ENCODE data around the gene PPM1E. TPM values are rescaled to one million over a fixed set of nuclear protein-coding genes. Genes with fewer than 3 reads are reported as not detected.
"Not testable (repeated sequence)": the region's sequence is repeated elsewhere in the genome, so short reads cannot be mapped to it uniquely, and the experiment has no call there.

Gene PPM1E
- total and polyA plus RNA-seq, 11 donors, result 0.20 to 4.0 (median 0.50) TPM

DNA sequence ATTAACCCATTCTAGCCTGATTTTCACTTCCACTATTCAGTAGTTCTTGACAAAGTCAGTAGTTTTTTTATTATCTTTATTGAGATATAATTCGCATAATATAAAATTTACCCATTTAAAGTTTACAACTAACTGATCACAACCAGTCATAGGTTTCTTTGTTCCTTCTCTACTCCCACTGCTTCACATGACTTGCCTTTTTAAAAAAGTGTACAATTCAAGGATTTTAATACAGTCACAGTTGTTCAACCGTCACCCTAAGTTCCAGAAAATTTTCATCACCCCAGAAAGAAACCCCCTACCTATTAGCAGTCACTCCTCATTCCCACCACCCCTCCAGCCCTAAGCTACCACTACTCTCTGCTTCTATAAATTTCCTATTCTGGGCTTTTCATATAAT is 188.5 kb downstream of the PPM1E start:
- no peak overlapping the region for H3K27ac ChIP-seq
- no peak overlapping the region for H3K4me3 ChIP-seq
- no peaks in the 10 kb centered on the region for H3K36me3 ChIP-seq
- TF ChIP-seq POLR2A (IDR thresholded peaks at IDR 0.05), result no peak
- TF ChIP-seq, protein P1, sequence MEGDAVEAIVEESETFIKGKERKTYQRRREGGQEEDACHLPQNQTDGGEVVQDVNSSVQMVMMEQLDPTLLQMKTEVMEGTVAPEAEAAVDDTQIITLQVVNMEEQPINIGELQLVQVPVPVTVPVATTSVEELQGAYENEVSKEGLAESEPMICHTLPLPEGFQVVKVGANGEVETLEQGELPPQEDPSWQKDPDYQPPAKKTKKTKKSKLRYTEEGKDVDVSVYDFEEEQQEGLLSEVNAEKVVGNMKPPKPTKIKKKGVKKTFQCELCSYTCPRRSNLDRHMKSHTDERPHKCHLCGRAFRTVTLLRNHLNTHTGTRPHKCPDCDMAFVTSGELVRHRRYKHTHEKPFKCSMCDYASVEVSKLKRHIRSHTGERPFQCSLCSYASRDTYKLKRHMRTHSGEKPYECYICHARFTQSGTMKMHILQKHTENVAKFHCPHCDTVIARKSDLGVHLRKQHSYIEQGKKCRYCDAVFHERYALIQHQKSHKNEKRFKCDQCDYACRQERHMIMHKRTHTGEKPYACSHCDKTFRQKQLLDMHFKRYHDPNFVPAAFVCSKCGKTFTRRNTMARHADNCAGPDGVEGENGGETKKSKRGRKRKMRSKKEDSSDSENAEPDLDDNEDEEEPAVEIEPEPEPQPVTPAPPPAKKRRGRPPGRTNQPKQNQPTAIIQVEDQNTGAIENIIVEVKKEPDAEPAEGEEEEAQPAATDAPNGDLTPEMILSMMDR (IDR thresholded peaks at IDR 0.05), result no peak
- ATAC-seq, result no peak
- DNase-seq, result no peak
- 80 to 89% (median 85%) methylated on average over 2 of the region's 2 CpGs for WGBS, 4 donors
- intact Hi-C loops (cut with DNase I), result no loop called here
- peaks cover 0 to 8% (median under 1%) of the 10 kb centered on the region in 12 donors for H3K9me3 ChIP-seq
- no peaks in the 10 kb centered on the region for H3K27me3 ChIP-seq
- H3K4me1 ChIP-seq, result no peaks in the 10 kb centered on the region

DNA sequence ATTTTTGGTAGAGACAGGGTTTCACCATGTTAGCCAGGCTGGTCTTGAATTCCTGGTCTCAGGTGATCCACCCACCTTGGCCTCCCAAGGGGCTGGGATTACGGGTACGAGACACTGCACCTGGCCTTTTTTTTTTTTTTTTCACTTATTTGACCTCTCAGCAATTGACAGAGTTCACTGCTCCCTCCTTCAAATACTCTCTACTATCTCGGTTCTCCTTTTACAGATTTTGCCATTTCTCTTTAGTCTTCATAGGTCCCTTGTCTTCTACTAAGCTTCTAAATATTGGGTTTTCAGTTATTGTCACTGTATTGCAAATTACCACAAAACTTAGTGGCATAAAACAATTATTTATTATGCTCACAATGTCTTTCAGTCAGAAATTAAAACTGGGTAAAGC is 191.8 kb downstream of the PPM1E start:
- Histone ChIP-seq H3K4me1 (no peaks in the 10 kb centered on the region), H3K4me3 (no peak overlapping the region), H3K9me3 (peaks cover 0 to 37% (median 20%) of the 10 kb centered on the region in 12 donors), H3K27ac (no peak overlapping the region), H3K36me3 (no peaks in the 10 kb centered on the region), H3K27me3 (no peaks in the 10 kb centered on the region)
- WGBS, 4 donors, result 86 to 90% (median 86%) methylated on average over 3 of the region's 3 CpGs
- DNase-seq, result no peak
- TF ChIP-seq, protein P1 (IDR thresholded peaks at IDR 0.05), result no peak
- TF ChIP-seq POLR2A (IDR thresholded peaks at IDR 0.05), result no peak
- no peak for ATAC-seq
- intact Hi-C loops (cut with DNase I), result no loop called here

DNA sequence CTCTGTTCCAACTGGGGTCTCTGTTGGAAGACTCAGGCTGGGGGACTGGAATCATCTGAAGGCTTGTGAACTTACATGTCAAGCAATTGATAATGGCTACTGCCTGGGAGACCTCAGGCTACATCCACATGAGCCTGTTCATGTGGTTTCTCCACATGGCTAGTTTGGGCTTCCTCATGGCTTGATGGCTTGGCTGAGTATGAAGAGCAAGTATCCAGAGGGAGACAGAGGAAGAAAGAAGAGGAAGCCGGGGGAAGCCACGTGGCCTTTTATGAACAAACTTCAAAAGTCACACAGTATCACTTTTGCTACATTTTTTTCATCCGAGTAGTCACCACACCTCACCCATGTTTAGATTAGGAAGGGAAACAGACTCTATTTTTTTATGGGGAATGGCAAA is 192.2 kb downstream of the PPM1E start:
- intact Hi-C loops (cut with DNase I), result no loop called here
- TF ChIP-seq, protein P1 (IDR thresholded peaks at IDR 0.05), result no peak
- TF ChIP-seq POLR2A (IDR thresholded peaks at IDR 0.05), result no peak
- Histone ChIP-seq H3K27ac (no peak overlapping the region), H3K27me3 (no peaks in the 10 kb centered on the region), H3K36me3 (no peaks in the 10 kb centered on the region), H3K9me3 (peaks cover 0 to 37% (median 20%) of the 10 kb centered on the region in 12 donors), H3K4me1 (no peaks in the 10 kb centered on the region), H3K4me3 (no peak overlapping the region)
- no peak for DNase-seq
- no peak for ATAC-seq
- WGBS, 4 donors, result 68 to 72% (median 70%) methylated on average over 3 of the region's 3 CpGs

DNA sequence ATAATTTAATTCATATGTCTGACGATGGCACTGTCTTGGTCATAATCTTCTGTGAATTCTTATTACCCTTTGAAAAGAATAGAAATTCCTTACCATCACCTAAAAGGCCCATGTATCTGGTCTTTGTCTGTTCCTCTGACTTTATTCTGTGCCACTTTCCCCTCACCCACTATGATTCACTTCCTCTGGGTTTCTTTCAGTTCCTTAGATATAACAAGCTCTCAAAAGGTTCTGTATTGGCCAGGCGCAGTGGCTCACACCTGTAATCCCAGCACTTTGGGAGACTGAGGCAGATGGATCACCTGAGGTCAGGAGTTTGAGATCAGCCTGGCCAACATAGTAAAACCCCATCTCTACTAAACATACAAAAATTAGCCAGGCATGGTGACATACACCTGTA is 198.7 kb downstream of the PPM1E start:
- H3K27ac ChIP-seq; ATAC-seq; DNase-seq; intact Hi-C loops (cut with DNase I); H3K36me3 ChIP-seq; H3K27me3 ChIP-seq; H3K4me1 ChIP-seq; H3K4me3 ChIP-seq: not testable (repeated sequence)
- H3K9me3 ChIP-seq, result peaks cover 0 to 28% (median 16%) of the 10 kb centered on the region in 12 donors
- whole genome bisulfite sequencing, 4 donors, result 81 to 88% (median 85%) methylated on average over 2 of the region's 2 CpGs

DNA sequence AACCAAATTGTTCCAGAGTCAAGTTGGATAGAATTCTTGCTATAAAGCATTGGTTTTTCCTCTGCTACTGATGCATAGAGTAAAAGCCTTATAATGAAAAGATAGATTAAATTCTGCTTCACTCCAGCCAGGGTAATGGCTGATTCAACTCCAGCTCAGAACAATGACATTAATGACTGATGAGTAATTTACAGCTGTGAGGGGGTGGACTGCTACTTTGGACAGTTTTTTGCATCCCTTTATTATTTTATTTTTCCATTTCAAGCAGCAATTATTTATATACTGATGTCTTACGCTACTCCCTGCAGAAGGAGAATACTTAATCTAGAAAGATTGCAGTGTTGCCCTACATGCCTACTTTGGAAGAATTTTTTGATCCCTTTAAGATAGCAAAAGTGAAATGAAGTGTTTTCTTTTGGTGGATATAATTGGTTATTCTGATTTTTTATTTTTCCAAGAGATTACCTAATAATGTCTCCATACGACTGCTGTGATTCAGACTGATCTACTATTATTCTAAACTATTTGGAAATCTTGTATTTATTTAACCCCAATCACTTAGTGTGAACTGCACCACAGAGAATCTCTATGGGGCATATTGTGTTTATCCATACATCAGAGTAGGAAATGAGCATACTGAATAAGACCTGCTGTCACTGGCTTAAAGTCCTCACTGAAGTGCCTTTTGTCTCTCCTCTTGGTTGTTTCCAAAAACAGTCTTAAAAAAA is 201.5 kb downstream of the PPM1E start:
- H3K27me3 ChIP-seq, result no peaks in the 10 kb centered on the region
- 75 to 83% (median 79%) methylated on average over 2 of the region's 2 CpGs for WGBS, 4 donors

DNA sequence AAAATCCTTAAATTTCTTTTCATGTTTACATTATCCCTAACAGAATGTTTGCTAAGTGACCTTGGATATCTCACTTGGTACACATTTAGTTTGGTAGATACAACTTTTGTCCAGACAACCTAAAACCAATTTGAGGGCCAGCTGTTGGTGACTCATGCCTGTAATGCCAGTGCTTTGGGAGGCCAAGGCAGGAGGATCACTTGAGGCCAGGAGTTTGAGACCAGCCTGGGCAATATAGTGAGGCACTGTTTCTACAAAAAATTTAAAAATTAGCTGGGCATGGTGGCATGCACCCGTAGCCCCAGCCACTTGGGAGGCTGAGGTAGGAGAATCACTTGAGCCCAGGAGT is 202.0 kb downstream of the PPM1E start:
- H3K36me3 ChIP-seq; H3K27me3 ChIP-seq; H3K27ac ChIP-seq; intact Hi-C loops (cut with DNase I); DNase-seq; H3K4me1 ChIP-seq; ATAC-seq; H3K9me3 ChIP-seq; H3K4me3 ChIP-seq: not testable (repeated sequence)
- 83 to 94% (median 90%) methylated on average over 1 of the region's 1 CpG for WGBS, 4 donors

More for the DNA sequence above, 201.5 kb downstream of the PPM1E start:
- TF ChIP-seq, protein P1 (IDR thresholded peaks at IDR 0.05), result no peak
- TF ChIP-seq POLR2A (IDR thresholded peaks at IDR 0.05), result no peak
- no peaks in the 10 kb centered on the region for H3K36me3 ChIP-seq
- DNase-seq, result no peak
- H3K27ac ChIP-seq, result no peak overlapping the region
- no peak overlapping the region for H3K4me3 ChIP-seq
- no peak for ATAC-seq
- peaks cover 0 to under 1% (median 0%) of the 10 kb centered on the region in 12 donors for H3K9me3 ChIP-seq
- intact Hi-C loops (cut with DNase I), result no loop called here
- H3K4me1 ChIP-seq, result peaks cover 0 to 4% (median 0%) of the 10 kb centered on the region in 12 donors

All from heart left ventricle (tissue), 16 donors.